GM19463 (cell line): ENCODE results near the gene CMTM8.
A peak's percentile ranks its signal among the peaks of the same experiment; 100 is the strongest.

ENCODE experiments used
- ATAC-seq: cut with Tn5 transposase; IDR thresholded peaks from one replicate; pipeline ENCODE4 v1.9.1; 2021; ENCODE audit warnings: mild to moderate bottlenecking, moderate library complexity; ENCODE audit not compliant: unreplicated experiment

The CMTM8 gene

GRCh38 chr3:32334675-32335074 is 96.2 kb downstream of the CMTM8 start:
- ATAC-seq, result no peak

DNA sequence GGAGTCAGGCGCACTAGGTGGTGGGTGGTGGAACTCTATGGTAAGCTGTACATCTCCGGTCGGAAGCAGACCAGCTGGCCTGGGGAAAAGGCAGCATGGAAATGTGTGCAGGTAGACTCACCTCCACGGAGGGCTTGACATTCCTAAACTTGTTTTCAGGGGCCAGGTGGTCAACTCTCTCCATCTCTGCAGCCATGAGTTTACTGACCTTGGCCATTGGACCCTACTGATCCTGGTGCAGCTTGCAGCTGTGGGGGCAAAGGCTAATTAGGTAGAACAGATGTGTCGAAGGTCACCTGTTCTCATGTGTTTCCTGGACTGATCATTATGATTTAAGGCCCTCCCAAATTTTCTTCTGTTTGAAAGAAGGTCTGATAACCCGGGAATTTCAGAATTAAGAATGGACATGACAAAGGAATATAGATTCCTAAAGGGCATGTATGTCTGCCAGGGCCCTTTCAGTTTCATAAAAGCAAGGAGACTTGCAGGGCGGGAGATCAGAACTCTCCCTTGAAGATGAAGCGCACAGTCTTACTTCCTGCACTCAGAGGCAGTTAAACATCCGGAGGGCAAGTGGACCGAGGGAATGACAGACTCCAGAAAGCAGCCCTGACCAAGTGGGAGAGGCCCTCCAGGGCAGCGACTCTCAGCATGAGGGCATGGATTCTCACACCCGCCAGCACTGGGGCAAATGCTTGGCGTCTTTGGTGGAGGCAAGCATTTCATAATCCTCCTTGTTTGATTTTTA is 97.1 kb downstream of the CMTM8 start:
- ATAC-seq, result no peak

GRCh38 chr3:32336113-32336498 is 97.6 kb downstream of the CMTM8 start:
- no peak for ATAC-seq

GRCh38 chr3:32337505-32337904 is 99.0 kb downstream of the CMTM8 start:
- no peak for ATAC-seq

DNA sequence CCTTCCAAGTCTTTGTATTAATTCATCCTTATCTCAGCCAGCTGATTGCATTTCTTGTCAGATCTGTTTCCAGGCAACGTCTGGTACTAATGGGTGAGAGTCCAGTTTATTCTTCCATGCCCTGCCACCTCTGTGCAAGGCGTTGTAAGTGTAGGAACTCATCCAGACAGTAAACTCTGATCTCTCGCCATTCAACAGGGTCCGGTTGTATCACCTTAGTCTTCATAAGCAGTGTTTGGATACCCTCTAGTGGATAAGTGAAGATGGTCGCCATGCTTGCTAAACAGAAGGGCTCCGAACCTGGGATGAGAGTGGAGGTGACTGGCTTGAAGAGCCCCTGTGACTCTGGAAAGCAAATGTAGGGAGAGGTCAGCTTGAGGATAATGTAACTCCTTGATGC is 101.6 kb downstream of the CMTM8 start:
- ATAC-seq, result no peak

DNA sequence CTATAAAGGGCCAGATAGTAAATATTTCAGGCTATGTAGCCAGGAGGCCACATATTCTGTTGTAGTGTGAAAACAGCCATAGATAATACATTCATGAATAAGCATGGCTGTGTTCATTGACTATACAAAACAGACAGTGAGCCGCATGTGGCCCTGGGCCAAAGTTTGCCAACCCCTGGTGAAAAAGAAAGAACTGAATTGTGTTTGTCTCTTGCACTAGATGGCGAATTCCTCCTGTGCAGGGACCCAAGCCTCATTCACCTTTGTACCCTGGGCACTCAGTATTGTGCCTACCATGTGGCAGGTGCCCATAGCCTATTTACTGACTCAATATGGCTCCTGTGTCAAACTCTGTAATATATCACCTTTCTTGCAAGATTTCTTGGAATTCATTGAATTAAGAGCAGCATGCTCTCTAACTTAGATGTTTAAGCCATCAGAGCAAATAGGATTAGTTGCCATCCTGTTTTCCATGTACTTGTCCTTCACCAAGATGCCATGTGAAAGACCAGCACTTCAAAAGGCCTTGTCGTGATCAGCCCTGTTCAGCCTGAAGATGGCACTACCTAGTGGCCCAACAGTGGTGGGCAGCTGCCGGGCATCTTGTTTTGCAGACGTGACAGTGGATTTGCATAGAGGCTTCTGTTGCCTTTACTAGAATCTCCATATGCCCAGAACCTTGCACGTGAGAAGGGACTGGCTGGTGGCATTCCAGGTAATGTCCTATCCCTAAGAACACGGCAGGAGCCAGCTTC is 102.3 kb downstream of the CMTM8 start:
- no peak for ATAC-seq

DNA sequence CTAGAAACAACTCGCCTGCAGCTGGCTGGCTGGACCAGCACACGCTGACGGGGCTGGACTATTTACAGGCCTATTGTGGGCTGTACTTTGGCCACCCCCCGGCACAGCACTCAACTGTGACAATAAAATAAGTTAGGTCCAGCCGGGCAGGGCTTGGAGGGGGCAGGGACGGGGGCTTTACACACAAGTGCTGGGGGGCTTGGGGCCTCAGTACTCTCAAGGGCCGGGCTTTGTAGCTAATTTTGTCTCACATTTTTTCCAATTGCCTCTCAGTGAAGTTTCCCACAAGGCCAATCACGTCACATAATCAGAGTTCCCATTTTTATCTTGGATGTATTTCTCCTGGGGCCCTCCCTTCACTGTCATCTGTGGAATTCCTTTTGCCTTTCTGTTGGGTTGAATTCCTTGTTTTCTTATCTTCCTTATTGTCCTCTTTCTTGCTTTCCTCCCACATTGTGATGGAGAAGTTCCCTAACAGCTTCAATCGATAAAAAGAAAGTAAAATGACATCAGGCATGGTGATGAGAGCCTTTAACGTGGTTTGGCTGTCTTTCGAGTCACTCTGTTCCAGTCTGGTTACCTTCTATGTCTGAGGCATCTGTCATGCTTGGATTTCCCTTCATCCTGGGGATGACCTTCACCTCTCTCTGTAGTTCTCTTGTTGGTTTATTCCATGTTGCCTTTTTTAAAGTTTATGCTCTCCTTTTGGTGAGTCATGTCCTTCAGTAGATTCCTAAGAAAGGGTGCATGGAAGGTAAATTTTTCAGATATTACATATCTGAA is 109.1 kb downstream of the CMTM8 start:
- no peak for ATAC-seq

DNA sequence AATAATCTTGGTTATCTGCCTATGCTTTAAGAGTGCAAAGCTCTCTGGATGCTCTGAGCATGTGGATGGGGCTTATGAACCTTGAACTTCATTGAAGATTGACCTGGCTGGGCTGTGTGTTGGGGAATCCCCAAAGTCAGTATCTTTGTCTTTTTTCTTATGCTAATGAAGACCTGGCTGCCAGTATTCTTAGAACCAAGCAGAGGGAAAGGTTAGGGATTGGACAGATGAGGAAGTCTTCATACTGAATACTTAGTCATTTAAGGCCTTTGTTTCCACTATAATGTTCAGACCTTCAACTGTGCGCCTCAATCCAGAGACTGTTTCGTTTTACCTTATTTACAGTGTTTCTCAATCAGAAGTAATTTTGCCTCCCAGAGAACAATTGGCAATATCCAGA is 110.7 kb downstream of the CMTM8 start:
- ATAC-seq, result no peak

DNA sequence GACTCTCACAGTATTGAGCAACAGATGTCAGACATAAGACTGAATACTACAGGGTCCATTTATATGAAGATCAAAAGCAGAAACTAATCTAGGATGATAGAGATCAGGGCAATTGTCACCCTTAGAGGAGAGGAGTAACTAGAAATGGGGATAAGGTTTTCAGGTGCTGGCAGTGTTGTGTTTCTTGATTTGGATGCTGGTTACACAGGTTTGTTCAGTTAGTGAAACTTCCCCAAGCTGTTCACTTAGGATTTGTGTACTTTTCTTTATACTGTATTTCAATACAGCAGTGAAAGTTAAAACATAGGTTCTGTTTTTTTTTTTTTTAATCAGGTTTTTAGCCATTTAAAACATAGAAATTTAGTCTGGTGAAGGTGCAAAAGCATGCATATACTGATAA is 114.1 kb downstream of the CMTM8 start:
- ATAC-seq, result no peak

DNA sequence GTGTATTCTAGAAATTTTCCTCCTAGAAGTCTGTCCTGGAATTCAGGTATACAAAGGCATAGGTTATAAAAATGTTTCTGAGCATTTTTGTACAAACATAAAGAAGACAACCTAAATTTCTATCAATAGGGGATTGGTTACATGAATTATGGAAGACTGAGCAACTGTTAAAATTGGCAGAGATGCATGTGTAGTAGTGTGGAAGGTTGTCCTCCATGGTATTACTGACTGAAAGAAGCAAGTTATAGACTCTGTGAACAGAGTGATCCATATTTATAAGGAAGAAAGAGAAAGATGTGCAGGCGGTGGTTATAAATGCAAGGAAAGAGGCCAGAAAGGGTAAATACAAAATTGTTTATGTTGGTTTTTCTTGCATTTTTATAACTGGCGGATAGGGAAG is 114.9 kb downstream of the CMTM8 start:
- ATAC-seq, result no peak

GRCh38 chr3:32354362-32354778 is 115.9 kb downstream of the CMTM8 start:
- ATAC-seq, result no peak

- ATAC-seq, result no peak
Measured at GRCh38 chr3:32355751-32356291, 117.3 kb downstream of the CMTM8 start.

DNA sequence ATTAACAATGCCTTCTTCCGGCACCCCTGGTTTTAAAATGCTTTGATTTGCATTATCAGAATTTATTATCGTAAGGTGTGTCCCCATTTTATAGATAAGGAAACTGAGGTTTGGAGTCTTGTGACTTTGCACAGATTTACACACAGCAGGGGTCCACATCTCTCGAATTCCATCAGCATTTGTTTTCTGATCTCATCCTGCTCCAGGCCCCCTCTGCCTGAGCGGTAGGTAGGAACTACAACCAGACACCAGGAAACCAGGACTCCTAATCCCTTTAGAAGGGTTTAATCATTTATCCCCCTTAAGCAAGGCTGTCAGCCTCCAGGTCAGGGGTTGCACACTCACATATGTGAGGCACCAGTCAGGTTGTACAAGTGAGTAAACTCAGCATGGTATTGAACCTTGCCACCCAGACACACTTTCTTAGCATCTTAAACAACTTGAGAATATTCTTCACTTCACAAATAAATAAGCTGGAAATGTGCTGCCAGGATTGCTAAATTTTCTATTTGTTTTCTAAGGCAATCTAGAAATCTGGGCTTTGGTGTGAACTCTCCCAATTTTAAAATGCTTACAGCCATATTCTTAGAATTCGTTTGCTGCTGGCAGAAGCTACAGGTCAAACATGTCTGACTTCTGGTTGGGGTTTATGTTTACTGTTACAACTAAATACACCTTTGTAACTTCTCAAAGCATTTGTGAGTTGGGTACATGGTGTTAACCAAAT is 121.4 kb downstream of the CMTM8 start:
- no peak for ATAC-seq

DNA sequence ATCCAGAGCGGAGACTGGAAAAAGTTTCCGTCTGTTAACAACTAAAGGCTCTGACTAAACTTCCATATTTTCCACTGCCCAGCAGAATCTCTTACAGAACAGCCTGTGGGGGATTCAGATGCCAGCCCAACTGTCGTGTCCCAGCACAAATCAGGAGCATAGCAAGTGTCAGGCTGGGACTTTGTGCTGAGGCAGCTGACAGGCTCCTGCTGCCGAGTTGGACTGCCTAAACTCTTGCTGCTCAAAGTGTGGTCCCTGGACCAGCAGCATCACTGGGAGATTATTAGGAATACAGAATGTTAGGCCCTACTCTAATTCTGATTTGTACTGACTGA is 122.0 kb downstream of the CMTM8 start:
- ATAC-seq, result no peak

DNA sequence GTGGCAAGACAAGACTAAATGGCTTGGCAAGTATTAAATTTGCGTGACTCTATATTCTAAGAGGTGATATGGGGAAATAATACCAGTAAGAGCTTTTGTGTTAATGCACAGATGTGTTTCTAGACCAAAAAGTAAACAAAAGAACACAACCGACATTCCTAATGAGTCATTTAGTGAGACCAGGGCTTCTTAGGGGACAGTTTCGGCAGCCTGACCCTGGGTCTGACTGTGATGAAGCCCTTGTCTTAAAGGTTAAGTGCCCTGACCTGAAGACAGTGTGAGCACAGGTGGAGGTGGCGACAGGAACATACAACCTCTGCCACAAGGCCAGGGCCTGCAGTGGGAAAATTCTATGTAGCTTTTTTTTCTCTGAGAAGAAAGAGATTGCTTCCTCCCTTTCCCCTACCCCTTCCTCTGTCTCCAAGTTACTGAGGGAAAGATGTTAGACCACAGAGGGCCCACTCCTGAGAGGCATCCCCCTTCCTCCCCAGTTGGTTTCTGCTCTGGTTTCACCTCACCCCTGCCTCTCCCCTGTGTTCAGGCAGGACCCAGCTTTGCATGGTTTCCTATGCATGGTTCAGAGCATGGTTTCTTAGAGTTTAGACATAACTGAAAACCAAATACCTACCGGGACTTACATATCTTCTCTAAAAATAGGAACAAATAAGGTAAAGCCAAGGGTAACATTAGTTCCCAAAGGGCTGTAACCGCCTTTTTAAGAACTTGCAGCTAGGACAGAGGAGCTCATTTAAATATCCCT is 128.3 kb downstream of the CMTM8 start:
- peak; percentile 74 for ATAC-seq

DNA sequence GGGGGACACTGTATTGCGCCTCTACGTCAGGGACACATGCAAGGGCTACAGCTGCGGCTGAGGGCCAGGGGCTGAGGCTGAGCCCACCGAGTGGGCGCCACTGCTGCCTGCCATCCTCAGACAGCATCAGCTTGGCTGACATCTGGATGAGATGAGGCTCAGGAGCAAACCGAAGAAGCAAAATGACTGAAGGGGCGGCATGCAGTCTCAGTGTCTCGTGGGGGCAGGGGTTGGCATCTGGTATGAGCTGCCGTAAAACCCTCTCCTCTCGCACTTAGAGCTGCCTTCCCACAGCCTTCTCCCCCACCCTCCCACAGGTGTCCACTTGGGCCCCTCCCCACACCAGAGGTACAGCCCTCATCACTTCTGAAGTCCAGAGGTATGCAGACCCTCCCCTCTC is 129.0 kb downstream of the CMTM8 start:
- ATAC-seq, result no peak

- ATAC-seq, result no peak
Measured at GRCh38 chr3:32371461-32372212, 133.2 kb downstream of the CMTM8 start.

GRCh38 chr3:32372213-32372490 is 133.7 kb downstream of the CMTM8 start:
- ATAC-seq, result no peak

DNA sequence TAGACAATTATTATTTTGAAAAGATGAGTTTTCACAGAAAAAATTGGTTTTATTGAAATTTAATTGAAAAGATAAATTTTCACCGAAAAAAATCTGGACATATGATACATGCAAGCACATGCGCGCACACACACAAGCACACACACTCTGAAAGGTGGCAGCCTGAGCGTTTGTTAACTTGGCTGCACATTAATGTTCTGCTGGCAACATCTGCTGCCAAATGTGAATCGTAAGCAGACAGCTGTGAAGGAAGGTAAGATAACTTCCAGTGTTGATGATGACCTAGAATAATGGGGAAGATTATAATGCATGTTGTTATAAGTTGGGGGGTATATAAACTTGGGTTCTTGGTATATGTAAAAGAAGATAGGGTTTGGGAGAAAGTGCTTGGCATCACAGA is 134.8 kb downstream of the CMTM8 start:
- ATAC-seq, result no peak

DNA sequence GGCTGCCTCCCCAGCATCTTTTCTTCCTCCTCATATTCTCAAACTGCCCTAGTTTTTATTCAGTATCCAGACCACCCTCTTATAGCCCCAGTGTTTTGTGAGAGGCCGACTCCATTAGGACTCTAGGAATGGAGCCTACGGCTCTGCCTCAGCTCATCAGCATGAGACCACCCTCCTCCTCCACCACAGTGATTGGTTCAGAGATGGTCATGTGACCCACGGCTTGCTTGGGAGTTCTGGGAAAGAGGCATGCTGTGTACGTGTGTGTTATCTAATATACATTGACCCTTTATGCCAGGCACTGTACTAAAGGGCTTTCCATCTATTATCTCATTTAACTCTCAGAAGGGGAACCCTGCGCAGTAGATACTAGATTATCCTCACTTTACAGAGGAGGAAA is 135.4 kb downstream of the CMTM8 start:
- ATAC-seq, result no peak
